HG02642 (cell line): ENCODE results near the gene LNPEP.
"Not testable (repeated sequence)": the region's sequence is repeated elsewhere in the genome, so short reads cannot be mapped to it uniquely, and the experiment has no call there.

Experiments
- ATAC-seq: cut with Tn5 transposase; IDR thresholded peaks from one replicate; pipeline ENCODE4 v1.9.1; 2021; ENCODE audit warnings: mild to moderate bottlenecking; ENCODE audit not compliant: unreplicated experiment, poor library complexity

The LNPEP gene

DNA sequence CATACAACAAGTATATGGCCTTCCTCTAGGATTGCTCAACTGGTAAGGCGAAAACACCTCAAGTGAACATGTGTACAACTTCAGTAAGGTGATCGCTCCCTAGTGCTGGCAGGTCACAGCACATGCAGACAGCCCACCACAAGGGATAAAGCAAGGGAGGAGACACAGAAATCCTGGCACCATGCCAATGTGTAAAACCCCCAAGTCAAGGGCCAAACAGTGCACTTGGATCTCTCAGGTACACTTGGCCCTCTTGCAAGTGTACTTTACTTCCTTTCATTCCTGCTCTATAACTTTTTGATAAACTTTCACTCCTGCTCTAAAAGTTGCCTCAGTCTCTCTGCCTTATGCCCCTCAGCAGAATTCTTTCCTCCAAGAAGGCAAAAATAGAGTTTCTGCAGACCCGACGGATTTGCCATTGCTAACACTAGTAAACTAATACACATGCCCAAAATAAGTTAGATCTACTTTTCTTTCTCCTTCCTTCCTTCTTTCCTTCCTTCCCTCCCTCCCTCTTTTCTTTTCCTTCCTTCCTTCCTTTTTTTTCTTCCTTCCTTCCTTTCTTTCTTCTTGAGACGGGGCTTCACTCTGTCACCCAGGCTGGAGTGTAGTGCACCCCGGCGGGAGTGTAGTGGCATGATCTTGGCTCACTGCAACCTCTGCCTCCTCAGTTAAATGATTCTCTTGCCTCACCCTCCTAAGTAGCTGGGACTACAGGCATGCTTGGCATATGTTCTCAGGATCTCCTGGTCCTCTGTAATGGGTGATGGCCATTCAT, 6.8 kb upstream of the LNPEP start:
- no peak for ATAC-seq

DNA sequence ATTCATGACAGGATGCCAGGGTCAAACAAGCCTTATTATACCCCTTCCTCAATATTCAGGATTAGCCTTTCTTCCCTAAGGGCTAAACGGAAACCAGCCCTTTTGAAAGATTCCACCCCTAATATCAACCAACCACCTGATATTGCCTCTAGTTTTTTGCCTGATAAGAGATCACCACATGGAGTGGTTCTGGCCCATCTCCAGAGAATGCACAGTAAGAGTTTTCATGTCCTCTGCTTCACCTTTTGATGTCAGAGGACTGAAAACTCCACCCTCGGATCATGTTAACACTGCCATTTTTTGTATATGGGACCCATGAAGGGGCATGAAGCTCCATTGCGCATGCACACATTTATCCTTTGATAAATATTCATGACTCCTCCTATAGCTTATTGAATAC, 5.8 kb upstream of the LNPEP start:
- no peak for ATAC-seq

DNA sequence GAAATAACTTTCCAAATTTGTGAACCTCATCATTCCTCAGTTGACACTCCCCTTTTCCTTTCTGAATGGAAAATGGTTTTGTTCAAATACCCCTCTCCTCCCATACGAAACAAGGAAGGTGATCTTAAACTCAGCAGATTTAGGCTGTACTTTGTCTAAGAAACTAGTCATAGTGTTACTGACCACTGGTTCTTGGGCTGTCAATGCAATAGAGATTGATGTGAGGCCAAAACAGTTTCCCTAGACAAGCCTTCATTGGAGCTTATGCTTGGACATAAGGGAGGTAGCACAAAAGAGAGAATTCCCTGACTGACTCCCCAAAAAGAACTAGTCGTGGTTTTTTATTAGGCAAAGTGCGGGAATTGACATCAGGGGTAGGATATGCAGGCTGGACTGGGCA, 5.3 kb upstream of the LNPEP start:
- no peak for ATAC-seq

DNA sequence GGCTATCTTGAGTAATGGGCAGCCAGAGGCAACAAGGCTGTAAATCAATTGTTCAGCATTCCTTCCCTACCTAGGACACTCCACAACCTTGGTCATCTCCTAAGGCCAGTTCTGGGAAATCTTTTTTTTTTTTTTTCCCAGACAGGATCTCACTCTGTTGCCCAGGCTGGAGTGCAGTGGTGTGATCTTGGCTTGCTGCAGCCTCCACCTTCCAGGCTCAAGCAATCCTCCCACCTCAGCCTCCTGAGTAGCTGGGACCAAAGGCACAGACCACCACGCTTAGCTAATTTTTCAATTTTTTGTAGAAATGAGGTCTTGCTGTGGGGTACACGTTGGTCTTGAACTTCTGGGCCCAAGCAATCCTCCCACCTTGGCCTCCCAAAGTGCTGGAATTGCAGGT, 4.8 kb upstream of the LNPEP start:
- ATAC-seq = not testable (repeated sequence)

DNA sequence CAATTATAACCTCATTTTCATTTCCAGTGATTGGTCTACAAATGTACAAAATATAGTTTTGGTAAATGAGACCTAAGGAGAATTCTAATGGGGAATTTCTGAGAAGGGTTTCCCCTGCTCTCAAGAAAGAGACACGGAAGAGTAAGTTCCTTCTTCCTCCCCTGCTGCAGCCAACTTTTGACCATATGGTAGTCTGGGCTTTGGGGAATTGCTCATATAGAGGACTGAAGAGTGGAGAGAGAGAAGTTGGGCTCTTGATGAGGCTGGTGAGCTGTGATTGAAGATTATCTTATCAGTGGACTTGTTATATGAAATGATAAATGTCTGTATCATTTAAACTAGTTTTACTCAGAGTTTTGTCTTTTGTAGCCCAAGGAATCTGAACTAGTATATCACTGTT, 4.3 kb upstream of the LNPEP start:
- ATAC-seq = no peak

DNA sequence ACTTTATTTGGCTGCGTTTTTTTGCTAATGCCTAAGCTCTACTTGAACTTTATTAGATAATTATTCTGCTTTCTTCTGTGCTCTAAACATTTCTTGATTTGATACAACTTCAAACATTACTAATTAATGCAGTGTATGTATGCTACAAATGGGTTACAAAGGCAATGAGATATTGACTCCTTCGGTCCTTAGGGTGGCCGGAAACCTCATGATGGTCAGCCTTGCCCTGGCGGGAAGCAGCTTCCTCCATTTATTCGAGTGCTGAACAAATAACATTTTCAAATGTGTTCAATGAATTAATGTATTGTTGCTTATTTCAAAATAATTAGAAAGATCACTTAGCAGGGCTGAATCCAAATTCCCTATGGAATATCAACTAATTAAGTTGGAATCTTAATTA, 3.9 kb upstream of the LNPEP start:
- no peak for ATAC-seq

DNA sequence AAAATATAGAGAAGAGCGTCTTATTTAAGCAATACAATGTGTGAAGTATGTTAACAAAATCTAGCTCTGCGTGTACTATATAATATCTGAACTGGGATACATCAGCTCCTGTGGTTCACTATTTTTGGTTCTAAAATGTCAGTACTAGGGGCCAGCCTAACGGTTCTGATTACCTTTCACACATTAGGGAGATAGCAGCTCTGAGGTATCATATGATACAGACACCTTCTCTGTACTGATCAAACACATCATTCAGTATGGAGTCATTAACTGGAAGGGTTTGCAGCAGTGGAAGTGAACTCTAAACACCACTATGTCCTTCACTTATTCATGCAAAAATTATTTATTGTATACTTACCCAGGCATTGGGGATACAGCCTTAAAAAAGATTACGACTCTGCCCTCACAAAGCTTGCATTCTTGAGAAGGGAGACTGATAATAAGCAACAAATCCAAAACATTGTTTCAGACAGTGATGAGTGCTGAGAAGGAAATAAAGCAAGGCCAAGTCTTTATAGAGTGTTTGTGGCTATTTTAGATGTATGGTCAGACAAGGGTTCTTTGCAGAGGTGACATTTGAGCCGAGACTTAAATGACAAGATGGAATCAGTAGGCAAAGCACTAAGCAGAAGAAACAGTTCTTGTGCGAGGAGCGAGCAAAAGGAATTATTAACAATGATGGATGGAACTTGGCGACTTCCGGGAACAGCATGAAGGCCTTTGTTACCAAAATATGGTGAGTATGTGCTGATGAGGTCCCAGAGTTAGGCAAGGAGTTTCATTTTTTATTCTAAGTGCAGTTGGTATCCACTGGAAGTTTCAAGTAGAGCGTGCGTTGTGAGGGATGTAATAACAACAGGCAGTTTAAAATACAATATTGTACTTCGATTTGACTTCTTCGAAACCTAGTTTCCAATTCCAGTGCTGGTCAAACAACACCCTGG, 1.8 kb upstream of the LNPEP start:
- ATAC-seq = no peak

DNA sequence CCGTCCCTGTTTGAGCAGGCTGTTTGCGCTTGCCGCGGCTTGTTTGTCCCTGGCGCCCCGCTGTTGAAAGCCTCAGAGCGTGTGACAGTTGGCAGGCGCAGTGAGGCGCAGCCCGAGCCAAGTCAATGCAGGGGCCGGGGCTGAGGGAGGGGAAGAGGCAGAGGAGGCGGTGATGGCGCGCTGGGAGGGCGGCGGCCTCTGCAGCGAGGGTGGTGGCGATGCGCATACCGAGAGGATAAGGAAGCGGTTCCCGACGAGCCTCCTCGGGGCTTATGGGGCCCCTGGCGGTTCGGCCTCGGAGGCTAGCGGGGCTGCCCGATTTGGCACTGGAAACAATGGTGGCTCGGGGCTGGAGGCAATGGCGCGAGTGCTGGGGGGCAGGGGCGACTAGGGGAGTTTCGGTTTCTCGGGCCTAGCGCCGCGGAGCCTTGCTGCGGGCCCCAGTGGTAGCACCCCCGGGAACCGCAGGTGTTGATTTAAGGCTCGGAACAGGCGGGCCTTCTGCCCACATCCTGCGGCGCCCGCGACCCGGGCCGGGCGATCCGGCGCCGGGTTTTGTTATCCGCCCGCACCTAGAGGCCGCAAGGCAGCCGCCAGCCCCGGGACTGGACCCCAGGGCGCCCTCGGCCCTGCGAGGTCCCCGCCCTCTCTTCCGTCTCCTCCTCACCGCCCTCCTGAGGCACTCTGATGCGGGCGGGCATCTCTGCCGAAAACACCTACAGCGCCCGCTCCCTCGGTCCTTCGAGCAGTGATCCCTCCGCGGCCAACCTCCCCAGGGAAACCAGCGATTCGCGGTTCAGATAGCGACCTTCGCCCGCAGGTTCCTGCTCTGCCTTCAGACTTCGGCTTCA, 947 bp upstream of the LNPEP start:
- peak; percentile 65 for ATAC-seq

DNA sequence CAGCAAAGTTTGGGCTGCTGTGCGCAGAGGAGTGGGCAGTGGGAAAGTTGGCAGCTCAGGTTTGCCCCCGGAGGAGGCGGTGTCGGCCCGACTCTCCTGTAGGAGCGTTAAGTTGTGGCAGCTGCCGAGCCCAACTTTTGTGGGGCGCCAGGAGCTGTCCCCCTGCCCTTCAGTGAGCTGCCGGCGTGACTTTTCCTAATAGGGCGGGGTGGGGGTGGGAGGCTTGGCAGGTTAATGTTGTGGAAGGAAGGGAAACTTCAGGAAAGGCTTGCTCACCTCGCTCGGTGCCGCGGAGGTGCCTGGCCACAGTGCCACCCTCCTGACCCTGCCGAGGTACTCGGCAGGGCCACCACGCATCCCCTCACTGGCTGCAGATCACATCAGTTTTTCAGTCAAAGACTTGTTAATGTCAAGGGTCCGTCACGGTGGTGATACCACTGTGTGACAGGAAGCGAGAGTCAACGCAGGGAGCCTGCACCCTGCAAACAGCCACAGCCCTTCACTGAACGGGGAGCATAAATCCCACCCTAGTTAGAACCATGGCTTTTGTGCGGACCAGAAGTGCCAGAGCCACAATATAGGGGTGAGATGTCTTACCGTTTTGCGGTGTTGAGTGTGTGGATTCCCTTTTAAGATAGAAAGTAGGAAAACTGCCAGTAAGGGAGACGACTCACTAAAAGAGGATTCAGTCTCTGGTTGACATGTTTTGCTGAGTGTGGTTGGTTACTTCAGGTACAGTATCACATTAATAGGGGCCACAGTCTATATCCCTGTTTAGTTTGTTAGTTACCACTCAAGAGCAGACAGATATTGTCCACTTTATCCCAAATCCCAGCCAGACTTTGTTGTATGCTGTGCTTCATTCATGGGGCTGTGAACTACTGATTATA, 796 bp downstream of the LNPEP start:
- ATAC-seq = peak; percentile 25

DNA sequence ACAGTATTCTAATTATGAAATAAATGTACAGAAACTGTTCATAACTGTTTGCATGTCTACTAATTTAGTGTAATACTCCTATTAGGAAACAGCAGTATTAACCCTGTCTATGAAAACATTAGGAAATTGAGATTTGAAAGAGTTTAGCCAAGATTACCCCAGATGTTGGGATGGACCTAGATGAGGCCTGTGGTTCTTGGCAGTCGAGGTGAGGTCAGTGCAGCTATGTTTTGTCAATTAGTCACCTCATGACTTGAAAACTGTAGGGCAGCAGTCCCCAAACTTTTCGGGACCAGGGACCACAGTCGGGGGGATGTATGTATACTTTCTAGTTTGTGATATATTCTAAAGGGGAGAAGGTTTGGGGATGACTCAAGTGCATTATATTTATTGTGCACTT, 4.7 kb downstream of the LNPEP start:
- no peak for ATAC-seq

DNA sequence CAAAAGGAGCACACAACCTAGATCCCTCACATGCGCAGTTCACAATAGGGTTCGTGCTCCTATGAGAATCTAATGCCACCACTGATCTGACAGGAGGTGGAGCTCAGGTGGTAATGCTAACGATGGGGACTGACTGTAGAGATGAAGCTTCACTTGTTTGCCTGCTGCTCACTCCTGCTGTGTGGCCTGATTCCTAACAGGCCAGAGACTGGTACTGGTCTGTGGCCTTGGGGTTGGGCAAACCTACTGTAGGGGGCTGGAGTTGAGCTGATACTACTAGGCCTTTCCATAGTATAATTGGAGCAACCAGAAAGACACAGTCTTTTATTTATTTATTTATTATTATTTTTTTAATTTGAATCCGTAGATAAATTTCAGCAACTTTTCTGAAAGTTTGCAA, 5.3 kb downstream of the LNPEP start:
- no peak for ATAC-seq

DNA sequence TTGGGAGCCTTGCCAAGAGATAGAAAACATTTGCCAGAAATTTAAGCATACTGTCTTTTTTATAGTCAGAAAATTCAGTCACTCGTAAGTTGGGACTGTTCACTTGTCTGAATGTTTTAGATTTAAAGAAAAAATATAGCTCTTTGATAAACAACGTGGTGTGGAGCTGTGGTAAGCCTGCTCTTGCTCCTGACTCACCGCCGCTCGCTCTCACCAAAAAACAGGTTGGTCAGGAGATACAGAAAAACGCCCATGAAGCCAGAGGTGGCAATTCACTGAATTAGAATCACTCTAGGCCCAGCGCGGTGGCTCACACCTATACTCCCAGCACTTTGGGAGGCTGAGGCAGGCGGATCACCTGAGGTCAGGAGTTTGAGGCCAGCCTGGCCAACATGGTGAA, 6.2 kb downstream of the LNPEP start:
- ATAC-seq = no peak

DNA sequence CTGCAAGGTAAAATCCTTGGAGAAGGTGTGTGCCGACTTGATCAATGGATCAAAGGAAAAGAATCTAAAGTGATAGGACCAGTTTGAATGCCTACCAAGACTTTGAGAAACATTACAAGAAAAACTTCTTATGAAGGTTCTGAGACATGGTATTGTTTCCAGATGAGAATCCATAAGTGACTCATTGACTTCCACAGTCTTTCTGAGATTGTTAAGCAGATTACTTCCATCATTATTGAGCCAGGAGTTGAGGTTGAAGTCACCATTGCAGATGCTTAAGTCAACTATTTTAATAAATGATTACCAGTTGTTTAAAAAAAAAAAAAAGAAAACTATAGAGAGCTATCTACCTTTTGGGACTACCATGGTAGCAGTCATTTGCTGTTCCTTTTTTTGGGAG, 7.0 kb downstream of the LNPEP start:
- no peak for ATAC-seq

DNA sequence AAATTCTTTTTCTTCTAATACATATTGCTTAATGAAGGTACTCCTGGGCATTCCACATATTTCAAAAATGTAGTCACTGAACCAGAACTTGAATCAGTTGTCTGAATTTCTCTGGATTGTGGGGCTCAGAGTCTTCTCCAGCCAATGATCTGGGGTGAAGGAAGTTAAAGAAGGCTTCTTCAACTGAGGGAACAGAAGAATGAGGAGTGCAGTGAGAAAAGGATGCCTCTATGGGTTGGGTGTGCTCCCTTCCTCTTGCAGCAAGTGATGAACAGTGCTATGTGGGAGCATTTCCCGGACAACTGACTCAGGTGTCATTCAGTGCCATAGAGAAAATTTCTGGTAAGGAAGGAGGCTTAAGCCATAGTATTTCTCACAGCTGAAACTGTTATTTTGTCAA, 7.9 kb downstream of the LNPEP start:
- no peak for ATAC-seq

DNA sequence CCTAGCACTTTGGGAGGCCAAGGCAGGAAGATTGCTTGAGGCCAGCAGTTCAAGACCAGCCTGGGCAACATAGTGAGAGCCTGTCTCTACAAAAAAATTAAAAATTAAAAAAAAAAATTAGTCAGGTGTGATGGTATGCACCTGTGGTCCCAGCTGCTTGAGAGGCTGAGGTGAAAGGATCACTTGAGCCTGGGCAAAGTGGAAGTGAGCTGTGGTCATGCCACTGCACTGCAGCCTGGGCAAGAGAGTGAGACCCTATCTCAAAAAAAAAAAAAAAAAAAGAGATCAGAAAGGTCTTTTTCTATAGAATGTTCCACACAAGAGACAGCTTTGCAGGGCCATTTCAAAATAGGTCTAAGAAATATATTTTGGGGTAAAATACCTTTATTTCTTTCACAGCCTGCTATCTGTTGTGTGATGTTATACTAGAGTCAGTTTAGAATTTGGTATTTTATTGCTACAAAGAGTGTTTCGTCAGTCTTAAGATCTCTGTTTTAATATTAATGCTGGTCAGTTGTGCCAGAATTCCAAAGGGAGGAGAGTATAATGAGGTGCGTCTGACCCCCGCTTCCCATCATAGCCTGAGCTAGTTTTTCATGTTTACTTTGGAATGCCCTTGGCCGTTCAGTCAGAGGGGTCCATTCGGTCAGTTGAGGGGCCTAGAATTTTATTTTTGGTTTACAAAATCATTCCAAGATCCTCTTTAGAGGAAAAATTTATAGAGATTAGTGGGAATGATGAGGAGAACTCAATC, 9.4 kb downstream of the LNPEP start:
- ATAC-seq = no peak

DNA sequence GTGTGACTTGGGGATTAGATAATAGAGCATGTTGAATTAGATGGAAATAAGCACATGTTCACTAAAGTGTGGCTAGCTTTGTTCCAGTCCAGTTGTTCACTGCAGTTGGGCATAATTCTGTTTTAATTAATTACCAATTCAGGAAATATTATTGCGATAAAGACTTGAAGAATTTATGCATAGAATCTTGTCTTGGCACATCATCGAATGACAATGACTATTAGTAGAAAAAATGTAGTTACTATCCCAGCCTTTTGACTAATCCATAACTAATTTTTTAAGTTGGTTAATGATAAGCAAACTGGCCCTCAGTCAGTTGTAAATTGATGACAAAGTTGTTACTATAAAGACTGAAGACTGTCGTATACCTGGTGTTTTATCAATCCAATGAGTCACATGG, 10.5 kb downstream of the LNPEP start:
- ATAC-seq = no peak

DNA sequence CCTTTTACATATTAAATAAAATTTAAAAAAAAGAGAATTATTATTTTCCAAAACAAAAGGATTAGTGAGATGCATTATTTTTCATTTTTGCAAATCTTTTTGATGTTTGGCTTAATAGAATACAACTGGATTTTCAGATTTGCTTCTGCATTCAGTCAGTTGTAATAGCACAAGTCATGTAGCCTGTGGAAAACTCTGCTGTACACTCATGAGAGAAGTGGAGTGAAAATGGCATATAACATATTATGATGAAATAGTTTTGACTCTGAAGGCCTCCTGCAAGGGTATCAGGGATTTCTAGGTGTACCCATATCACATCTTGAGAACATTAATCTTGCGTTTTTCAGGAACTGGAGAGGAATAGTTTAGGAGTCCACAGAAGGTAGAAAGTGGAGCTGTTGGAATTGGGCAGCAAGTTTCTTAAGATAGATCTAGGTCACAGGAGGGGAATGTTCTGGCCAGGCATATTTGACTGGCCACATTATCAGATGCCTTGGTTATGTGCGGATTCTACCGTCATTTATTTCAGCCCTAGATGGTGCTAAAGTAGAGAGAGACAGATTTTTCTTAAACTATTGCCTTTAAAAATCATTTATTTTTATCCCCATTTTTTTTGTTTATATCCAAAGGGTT, 16.4 kb downstream of the LNPEP start:
- ATAC-seq = no peak

DNA sequence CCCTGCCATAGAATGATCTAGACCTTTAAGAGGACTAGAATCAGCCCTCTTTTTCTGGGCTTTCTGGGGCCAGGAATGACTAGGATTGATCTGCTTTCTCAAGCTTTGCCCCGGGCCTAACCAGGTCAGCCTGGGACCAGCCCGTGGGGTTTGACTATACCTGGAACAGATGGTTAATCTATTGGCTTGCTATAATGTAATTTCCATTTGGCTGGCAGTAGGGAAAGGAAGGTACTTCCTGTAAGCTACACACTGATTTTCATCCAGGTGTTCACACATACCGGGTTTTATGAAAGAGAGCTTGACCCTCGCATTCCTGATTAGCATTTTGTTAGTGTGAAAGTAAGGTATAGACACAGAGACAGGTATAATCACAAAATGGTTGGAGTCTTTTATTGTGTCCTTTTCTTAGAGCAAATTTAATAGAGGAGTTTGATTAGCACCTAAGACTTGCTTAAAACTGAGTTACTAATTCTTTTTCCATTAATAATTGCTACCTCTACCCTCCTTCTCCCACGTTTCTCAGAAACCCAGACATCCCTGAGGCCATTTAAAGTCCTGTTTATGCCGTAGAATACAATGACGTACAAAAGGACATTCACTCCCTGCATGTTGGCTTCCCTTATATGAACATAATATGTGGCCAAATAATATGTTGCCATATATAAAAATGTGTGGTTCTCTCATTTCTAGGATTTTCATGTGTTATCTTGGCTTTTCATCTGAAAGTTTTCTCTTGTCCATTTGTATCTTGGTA, 17.3 kb downstream of the LNPEP start:
- ATAC-seq = no peak
